ENCODE measurements around the gene ADARB1.

The ADARB1 gene

DNA sequence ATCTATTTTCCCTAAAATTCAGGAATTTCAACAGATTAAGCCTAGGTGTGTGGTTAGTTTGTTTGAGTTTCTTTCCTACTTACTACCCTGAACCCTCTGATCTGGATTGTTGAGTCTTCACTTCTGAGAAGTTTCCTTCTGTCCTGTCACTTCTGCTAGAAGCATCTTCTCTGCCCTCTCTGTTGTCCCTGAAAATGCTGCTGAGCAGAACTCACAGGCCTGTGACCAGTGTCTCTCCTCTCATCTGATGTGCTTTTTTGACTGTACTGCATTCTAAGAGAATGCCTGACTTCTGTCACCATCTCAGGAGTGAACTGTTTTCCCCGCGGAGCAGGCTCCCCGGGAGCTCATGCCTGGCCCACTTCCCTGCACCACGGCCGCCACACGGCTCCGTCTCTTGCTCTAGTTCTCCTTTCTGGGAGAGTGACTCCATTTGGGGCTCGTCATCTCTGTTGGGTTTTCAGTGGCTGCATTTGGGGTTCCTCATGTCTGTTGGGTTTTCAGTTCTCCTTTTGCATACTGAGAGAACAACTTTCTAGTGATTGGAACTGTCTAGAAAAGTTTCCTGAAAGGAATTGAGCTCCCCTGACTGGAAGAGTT lies 135.4 kb downstream of the ADARB1 start:
- peak in 1 of 2 donors; percentile 19 for DNase-seq

DNA sequence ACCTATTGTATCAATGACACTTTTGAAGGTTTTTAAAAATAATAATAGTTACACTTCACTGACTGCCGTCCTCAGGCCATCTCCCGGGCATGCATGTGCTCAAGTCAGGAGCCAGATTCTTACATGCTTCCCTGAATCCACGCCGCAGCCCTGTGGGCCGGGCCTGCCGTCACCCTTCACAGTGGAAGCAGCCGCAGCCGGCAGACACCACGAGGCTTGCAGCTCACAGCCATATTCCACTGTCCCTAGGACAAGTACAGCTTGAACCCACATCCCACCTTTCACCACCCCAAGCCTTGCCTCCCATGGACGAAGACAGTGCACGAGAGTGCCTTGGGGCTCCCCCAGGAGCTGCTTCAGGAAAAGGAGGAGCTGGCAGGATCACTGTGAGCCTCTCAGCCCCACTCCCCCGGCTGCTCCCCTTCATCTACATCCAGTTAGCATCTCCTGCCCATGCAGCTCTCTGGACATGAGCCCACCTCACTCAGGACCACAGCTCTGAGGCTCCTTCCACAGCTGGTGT lies 136.1 kb downstream of the ADARB1 start:
- no peak for DNase-seq

DNA sequence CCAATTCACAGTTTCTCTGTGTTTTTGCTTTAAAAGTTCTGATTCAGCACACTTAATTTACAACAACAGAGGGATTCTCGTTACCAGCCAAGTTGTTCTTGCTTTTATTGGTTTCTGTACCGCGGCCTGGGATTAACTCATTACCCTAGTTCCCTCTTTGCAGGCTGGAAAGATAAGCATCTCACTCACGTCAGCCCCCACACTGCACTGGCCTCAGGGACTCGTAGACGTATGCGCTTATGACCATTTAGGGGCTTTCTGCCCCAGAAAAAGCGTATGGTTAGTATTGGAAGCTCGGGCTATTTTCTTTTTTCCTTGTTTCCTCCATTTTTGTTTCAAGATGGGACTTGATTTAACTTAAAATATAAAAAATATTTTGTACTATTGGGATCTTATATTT lies 137.3 kb downstream of the ADARB1 start:
- no peak for DNase-seq

DNA sequence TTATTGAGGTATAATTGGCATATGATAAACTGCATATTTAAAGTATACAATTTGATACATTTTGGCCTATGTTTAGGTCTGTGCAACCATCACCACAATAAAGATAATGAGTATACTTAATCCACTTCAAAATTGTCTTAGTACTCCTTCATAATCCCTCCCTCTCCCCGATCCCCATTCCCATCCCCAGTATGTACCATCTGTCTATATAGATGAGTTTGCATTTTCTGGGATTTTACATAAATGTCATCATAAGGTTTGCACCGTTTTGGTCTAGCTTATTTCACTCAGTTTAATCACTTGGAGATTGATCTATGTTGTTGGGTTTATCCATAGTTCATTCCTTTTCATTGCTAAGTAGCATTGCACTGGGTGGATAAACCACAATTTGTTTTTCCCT lies 139.0 kb downstream of the ADARB1 start:
- DNase-seq, result no peak

DNA sequence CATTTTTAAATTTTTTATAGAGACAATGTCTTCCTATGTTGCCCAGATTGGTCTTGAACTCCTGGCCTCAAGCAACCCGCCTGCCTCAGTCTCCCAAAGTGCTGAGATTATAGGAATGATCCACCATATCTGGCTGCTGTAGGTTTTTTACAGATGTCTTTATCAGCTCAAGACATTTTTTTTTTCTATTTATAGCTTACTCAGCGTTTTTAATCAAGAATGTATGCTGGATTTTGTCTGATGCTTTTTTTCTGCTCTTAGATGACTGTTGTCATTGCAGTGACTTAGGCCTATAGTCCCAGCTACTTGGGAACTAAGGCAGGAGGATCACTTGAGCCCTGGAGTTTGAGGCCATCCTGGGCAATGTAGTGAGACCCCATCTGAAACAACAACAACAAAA lies 140.8 kb downstream of the ADARB1 start:
- no peak for DNase-seq

DNA sequence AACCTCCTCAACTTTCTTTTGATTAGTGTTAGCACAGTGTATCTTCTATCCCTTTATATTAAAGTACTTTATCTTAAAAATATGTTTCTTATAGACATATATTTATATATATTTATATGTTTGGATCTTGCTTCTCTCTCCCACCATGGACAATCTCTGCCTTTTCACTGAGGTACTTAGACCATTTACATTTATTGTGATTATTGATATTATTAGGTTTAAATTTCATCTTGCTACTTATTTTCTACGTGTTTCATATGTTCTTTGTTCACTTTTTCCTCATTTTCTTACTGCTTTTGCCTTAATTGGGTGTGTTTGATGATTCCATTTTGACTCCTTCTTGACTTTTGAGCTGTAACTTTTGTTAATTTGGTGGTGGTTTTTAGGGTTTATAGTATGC lies 142.6 kb downstream of the ADARB1 start:
- no peak for DNase-seq

DNA sequence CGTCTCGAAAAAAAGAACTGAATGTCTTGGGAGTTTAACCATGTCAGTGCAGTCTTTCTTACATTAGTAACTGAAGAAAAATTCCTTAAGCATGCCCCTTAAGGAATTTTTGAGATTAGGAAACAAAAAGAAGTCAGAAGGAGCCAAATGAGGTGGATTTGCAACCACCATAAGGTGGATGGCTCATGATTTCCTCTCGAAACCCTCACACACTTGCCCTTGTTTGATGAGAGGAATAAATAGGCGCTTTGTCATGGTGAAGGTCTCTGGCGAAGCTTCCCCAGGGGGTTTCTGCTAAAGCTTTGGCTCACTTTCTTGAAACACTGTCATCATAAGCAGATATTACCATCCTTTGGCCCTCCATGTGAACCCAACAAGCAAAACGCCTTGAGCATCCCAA lies 145.1 kb downstream of the ADARB1 start:
- no peak for DNase-seq

DNA sequence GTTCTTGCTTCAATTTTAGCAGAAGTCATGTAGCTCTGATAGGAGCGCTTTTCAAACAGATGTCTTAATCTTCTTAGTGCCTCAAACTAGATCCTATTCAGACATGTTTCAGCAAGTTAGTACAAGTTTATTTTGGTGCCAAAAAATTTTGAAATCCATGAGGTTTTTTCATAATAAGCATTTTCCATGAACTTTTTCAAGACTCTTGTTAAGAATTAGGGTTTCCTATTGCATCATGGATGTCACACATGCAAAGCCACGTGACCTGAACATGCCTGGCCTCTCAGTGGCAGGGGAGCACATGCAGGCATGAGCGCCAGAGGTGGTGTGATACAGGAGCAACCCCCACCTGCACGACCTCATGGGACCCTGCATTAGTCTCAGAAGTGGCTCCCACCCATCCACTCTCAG lies 145.7 kb downstream of the ADARB1 start:
- DNase-seq, result no peak

DNA sequence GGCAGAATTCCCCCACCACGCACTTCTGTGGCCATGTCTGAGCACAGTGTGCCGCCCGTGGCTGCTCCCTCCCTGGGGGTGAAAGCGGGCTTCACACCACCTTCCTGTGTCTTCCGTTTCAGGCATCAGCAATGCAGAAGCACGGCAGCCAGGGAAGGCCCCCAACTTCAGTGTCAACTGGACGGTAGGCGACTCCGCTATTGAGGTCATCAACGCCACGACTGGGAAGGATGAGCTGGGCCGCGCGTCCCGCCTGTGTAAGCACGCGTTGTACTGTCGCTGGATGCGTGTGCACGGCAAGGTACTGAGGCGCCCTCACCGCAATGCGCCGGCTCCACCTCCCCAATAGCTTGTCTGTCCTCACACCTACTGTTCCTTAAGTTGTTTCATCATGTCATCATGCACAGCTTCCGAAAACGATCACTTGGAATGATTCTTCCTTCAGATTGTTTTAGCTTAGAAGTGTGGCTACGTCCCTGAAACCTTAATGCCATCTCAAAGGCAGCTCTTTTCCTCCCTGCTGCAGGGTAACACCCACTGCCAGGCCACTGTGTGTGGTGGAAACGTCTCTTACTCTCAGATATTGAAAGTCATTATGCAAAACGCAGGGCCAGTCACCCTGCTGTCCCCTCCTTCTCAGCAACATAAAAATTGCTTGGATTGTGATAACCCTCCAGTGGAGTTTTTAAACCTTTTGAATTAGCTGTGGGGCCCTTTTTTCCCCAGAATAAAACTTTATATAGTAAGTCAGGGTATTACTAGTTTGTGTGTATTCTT lies 146.5 kb downstream of the ADARB1 start:
- no peak for DNase-seq

DNA sequence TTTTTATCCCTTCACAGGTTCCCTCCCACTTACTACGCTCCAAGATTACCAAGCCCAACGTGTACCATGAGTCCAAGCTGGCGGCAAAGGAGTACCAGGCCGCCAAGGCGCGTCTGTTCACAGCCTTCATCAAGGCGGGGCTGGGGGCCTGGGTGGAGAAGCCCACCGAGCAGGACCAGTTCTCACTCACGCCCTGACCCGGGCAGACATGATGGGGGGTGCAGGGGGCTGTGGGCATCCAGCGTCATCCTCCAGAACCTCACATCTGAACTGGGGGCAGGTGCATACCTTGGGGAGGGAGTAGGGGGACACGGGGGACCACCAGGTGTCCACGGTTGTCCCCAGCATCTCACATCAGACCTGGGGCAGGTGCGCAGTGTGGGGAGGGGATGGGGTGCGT lies 147.6 kb downstream of the ADARB1 start:
- DNase-seq, result no peak

DNA sequence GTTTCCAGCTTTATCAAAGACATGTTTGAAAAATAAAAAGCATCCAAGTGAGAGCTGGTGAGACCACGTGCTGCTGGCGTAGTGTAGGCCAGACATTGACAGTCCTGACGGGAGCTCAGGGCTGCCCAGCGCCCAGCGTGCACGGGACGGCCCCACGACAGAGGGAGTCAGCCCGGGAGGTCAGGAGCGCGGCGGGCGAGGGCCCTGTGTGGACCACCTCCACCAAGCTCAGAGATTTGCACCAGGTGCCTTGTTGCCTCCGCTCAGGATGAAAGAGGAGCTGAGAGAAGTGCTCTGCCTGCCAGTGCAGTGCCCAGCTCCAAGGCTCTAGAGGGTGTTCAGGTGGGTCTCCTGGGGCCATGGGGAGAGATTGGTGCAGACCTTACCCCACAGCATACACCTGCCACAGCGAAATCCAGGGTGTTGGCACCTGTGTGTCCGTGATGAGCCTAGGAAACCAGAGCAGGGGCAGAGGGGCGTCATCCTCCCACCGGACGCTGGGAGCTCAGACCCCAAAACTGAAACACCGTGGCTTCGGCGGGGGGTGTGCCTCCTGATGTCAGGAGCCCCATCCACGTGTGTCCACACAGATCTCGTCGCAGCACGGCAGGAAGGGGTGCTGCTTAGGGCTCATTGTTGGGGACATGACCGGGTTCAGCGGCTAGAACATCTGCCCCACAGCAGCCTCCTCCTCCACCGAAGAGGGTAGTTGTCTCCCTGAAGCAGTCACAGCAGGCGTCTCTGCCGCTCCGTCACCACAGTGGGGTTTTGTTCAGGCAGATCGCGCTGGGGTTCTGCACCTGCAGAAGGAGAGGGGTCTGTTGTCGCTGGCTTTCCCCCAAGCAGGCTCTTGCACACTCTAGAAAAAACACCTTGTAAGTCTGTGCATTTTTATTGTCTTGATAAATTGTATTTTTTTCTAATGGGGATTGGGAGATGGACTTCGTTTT lies 149.1 kb downstream of the ADARB1 start:
- DNase-seq, result peak in 1 of 2 donors; percentile 23

DNA sequence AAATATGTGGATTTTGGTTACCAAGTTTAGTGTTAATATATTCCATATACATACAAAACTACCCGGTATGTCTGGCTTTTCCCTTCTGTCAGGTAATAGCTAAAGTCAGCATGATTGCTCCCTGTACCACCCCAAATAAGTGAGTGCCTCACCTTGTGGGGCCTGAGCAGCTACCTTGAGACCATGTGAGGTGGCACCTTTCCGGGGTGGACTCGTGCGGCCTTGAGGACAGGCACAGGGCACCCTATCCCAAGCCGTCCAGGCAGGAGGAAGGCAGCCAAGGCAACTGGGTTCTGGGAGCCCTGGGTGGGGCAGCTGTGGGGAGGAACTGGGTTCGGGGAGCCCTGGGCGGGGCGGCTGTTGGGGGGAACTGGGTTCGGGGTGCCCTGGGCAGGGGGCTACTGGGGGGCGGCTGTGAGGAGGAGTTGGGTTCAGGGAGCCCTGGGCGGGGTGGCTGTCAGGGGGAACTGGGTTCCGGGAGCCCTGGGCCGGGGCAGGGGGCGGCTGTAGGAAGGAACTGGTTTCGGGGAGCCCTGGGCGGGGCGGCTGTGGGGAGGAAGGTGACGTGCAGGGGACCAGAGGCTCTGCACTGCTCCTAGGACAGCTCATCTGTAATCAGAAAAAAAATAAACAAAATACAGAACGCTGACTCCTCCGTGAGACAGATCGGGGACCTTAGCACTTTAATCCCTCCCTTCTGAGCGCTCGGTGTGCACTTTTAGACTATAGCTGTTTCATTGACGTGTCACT lies 150.0 kb downstream of the ADARB1 start:
- DNase-seq, result peak; percentile 69 to 72

DNA sequence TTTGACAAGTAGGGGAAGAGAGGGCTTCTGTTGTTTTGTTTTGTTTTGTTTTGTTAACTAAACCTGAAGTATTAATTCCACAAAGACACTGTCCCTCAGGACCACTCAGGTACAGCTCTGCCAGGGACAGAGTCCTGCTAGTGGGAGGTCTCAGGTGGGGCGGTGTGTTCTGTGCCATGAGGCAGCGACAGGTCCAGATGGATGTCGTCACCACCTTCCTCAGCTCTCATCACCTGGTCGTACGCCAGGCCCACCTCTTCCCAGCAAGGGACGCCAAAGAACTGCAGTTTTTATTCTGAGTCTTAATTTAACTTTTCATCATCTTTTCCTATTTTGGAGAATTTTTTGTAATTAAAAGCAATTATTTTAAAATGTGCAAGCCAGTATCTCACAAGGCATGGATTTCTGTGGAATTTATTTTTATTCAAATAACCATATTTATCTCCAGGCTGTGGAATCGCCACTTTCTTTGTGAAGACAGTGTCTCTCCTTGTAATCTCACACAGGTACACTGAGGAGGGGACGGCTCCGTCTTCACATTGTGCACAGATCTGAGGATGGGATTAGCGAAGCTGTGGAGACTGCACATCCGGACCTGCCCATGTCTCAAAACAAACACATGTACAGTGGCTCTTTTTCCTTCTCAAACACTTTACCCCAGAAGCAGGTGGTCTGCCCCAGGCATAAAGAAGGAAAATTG lies 150.8 kb downstream of the ADARB1 start:
- no peak for DNase-seq

DNA sequence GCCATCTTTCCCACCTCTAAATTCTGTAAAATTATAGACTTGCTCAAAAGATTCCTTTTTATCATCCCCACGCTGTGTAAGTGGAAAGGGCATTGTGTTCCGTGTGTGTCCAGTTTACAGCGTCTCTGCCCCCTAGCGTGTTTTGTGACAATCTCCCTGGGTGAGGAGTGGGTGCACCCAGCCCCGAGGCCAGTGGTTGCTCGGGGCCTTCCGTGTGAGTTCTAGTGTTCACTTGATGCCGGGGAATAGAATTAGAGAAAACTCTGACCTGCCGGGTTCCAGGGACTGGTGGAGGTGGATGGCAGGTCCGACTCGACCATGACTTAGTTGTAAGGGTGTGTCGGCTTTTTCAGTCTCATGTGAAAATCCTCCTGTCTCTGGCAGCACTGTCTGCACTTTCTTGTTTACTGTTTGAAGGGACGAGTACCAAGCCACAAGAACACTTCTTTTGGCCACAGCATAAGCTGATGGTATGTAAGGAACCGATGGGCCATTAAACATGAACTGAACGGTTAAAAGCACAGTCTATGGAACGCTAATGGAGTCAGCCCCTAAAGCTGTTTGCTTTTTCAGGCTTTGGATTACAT lies 151.5 kb downstream of the ADARB1 start:
- no peak for DNase-seq

DNA sequence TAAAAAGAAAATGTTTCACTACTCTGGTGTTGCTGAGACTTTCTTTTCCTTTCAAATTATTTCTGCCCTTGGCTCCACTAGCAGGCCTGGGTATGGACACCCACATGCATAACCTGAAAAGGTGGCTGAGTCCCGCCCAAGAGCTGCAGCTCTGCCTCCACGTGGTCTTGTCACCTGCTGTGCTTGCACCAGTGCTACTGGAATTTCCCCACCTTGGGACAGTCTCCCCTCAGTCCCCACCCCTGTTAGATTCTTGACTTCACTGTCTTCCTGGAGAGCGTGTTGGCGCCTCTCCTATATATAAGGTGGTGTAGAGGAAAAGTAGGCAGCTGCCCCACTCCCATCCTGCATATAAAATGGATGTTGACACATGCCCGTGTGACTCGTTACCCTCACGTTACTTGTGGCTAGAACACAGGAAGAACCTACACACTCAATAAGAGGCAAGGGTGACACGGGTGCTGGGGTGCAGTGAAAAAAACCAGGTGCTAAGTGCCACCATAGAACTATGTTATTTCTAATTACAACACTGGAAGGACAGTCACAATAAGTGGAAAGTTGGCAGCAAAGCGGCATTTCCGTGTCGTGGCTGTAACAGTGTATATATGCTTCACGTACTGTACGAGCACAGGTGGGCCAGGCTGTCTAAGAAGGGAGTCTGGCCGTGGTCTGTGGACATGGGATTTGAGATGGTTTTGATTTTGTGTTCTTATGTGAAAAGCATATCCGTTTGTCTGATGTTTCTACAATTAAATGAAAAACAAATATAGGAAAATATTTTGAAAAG lies 152.4 kb downstream of the ADARB1 start:
- DNase-seq, result peak; percentile 17 to 45

DNA sequence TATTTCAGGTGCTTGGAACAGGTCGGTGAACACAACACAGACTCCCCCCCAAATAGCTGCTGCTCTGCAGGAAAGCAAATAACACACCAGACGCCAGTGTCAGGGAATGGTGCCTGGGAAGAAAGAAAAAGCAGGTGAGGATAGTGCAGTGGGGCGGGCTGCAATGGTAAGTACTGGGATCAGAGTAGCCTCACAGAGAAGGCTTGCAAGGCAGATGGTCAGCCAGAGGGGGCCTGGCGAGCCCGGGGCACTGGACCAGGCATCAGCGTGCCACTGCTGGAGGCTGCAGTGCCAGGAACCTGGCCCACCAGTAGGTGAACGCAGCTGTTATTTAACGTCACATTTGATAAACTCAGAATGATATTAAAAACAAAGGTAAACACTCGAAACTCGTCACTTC lies 153.4 kb downstream of the ADARB1 start:
- no peak for DNase-seq

DNA sequence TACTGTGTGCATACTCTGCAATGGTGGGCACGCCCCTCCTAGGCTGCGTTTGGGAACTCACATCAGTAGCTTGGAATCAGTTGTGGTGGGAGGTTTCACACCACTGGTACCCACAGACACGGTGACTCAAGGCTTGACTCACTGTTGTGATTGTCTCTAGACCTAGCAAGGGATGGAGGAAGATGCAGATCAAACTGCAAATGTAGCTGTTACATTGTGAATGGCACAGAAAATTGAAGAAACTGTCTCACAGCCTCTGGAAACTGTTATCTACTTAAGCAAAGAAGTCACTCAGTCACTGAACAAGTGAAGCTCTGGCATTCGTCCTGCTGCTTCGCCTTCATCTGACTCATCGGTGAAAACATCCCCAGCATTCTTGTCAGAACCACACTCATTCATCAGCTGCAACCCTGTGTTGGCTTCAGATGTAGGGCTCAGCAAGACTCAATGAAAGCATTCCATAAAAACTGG lies 153.8 kb downstream of the ADARB1 start:
- DNase-seq, result peak; percentile 48 to 68

DNA sequence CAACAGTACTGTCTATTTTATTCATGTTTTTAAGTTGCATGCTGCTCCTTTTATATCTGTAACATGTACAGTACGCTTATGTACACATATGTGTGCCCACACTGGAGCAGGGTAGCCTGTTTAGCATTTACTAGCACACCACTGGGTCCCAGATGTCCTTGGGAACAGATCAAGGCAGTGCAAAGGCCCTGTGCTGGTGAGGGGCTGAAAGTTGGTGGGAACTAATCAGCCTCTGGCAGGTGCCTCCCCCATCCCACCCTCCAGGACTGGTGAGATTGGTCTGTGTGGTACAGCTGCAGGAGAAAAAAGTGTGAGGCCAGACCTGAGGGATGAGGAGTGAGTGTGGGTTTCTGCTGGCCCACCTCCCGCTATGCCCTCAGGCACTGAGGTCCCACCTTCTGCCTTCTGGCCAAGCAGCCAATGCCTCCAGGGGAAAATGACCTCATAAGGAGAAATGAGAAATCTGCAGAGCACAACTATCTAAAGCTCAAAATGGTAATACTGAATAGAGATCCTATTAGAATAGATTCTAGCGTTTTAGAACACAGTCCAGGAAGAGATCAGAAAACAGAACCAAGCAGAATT lies 154.4 kb downstream of the ADARB1 start:
- DNase-seq, result no peak

DNA sequence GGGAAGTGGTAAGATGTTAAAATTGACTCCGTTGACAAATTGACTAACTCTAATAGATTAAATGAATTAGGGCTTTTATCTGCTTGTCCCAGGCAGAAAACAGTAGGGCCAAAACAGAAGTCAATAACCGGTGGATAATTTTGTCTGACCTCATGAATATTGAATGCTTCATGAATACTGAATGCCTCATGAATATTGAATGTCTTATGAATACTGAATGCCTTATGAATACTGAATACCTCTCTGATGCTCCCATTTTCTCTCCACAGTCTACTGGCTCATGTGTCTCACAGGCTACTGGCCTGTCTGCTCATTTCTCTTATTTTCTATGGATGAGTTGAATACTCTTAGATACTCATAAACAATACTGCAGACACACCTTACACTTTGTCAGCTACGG lies 157.3 kb downstream of the ADARB1 start:
- no peak for DNase-seq

DNA sequence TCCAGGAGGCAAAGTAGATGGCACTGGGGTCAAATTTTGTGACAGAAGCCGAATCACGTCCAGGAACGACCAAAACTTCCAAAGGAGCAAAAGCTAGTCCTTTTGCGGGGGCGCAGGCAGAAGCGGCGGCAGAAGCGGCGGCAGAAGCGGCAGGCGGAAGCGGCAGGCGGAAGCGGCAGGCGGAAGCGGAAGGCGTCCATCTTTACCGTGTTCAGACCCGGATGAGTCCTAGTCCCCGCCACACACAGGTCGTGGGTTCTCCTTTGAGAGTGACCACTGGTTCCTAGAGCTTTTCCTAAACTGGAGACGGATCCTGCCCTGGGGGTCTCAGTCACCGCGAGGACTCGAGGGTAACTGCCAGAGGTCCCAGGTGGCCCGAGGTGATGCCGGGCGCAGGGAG lies 159.7 kb downstream of the ADARB1 start:
- no peak for DNase-seq

Measured in CD4-positive, alpha-beta T cell treated with Interleukin-1 beta for 1 hour (primary cell).